ENCODE results near the gene TRABD2B. TPM values are rescaled to one million over a fixed set of nuclear protein-coding genes. Genes with fewer than 3 reads are reported as not detected.

Gene TRABD2B
- total RNA-seq, 1 donor from 2014 or later = 0.89 TPM

DNA sequence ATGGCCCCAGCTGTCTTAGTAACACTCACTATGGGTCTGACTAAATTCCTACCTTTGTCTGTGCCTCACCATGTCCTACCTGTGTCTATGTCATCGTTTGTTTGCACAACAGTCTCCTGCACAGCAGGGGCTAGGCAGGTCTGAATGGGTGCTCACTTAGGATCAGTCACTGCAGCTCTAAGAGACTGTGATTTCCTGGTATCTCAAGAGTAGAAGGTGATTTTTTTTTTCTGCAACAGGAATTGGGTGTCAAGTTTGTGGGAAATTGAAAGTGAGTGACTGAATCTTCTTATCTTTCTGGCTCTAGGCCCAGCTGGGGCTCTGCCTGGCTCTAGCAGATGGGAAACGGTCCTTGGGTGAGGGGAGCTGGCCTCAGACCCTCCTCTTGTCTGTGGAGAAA is 46.4 kb upstream of the TRABD2B start:
- no peak overlapping the region for H3K9ac ChIP-seq (ENCODE audit: low read length)
- H3K4me3 ChIP-seq (ENCODE audit: insufficient read depth, low read depth, low read length) = no peak overlapping the region
- H3K9me3 ChIP-seq (ENCODE audit: insufficient read depth, low read depth, low read length) = no peaks in the 10 kb centered on the region
- Mint-ChIP-seq H3K4me1 (ENCODE audit: low read depth, unreplicated experiment) (peaks cover 46% of the 10 kb centered on the region), H3K4me3 (ENCODE audit: unreplicated experiment) (no peak overlapping the region), H3K9me3 (ENCODE audit: unreplicated experiment) (no peaks in the 10 kb centered on the region), H3K27me3 (ENCODE audit: low read depth, unreplicated experiment) (peaks cover 14% of the 10 kb centered on the region), H3K36me3 (ENCODE audit: low read depth, unreplicated experiment) (peaks cover 2% of the 10 kb centered on the region), H3K27ac (ENCODE audit: unreplicated experiment) (peak overlapping the region; percentile 6)
- no peak for FAIRE-seq
- H3K27ac ChIP-seq (ENCODE audit: low read depth, low read length) = no peak overlapping the region
- H4K20me1 ChIP-seq (ENCODE audit: insufficient read depth, low read length) = no peaks in the 10 kb centered on the region
- H2AFZ ChIP-seq (ENCODE audit: low read depth, low read length) = no peak overlapping the region
- H3K79me2 ChIP-seq (ENCODE audit: insufficient read depth, low read length) = no peaks in the 10 kb centered on the region
- H3K36me3 ChIP-seq (ENCODE audit: insufficient read depth, low read length) = no peaks in the 10 kb centered on the region
- TF ChIP-seq, protein P1, sequence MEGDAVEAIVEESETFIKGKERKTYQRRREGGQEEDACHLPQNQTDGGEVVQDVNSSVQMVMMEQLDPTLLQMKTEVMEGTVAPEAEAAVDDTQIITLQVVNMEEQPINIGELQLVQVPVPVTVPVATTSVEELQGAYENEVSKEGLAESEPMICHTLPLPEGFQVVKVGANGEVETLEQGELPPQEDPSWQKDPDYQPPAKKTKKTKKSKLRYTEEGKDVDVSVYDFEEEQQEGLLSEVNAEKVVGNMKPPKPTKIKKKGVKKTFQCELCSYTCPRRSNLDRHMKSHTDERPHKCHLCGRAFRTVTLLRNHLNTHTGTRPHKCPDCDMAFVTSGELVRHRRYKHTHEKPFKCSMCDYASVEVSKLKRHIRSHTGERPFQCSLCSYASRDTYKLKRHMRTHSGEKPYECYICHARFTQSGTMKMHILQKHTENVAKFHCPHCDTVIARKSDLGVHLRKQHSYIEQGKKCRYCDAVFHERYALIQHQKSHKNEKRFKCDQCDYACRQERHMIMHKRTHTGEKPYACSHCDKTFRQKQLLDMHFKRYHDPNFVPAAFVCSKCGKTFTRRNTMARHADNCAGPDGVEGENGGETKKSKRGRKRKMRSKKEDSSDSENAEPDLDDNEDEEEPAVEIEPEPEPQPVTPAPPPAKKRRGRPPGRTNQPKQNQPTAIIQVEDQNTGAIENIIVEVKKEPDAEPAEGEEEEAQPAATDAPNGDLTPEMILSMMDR (IDR thresholded peaks at IDR 0.05; ENCODE audit: insufficient read depth, low read depth, low read length) = no peak
- peaks cover 2% of the 10 kb centered on the region for H3K27me3 ChIP-seq (ENCODE audit: insufficient read depth, low read length)
- H3K4me1 ChIP-seq (ENCODE audit: insufficient read depth, low read length) = peaks cover 19% of the 10 kb centered on the region
- no peak for DNase-seq (ENCODE audit: low read depth)
- no peak overlapping the region for H3K4me2 ChIP-seq (ENCODE audit: low read length)

DNA sequence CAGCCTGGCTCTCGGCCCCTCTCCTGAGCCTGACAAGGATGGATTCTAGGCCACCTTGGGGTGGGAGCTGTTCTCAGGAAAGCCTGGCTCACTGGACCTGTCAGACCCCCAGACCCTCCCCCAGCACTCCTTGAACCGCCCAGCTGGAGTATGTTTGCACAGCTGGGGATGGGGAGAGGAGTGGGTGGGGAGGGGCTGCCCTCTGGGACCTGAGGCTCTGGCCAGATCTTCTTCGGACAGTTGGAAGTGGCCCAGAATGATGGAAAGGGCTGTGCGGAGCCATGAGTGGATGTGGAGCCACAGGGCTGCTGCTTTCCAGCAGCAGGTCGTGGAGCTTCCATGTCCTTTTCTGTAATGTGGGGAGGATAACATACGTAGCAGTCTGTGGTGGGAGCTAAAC is 43.0 kb upstream of the TRABD2B start:
- no peak overlapping the region for H2AFZ ChIP-seq (ENCODE audit: low read depth, low read length)
- no peaks in the 10 kb centered on the region for H3K79me2 ChIP-seq (ENCODE audit: insufficient read depth, low read length)
- no peaks in the 10 kb centered on the region for H3K4me1 ChIP-seq (ENCODE audit: insufficient read depth, low read length)
- no peak overlapping the region for H3K9ac ChIP-seq (ENCODE audit: low read length)
- TF ChIP-seq EZH2 (IDR thresholded peaks at IDR 0.05; ENCODE audit: insufficient read depth, low read length) = no peak
- TF ChIP-seq, protein P1 (IDR thresholded peaks at IDR 0.05; ENCODE audit: insufficient read depth, low read depth, low read length) = no peak
- FAIRE-seq = no peak
- peaks cover 2% of the 10 kb centered on the region for H3K36me3 Mint-ChIP-seq (ENCODE audit: low read depth, unreplicated experiment)
- peaks cover 2% of the 10 kb centered on the region for H3K27me3 ChIP-seq (ENCODE audit: insufficient read depth, low read length)
- H3K27ac Mint-ChIP-seq (ENCODE audit: unreplicated experiment) = no peak overlapping the region
- H3K9me3 ChIP-seq (ENCODE audit: insufficient read depth, low read depth, low read length) = no peaks in the 10 kb centered on the region
- DNase-seq (ENCODE audit: low read depth) = no peak
- peaks cover 14% of the 10 kb centered on the region for H3K27me3 Mint-ChIP-seq (ENCODE audit: low read depth, unreplicated experiment)
- no peak overlapping the region for H3K4me3 ChIP-seq (ENCODE audit: insufficient read depth, low read depth, low read length)
- no peak overlapping the region for H3K4me2 ChIP-seq (ENCODE audit: low read length)
- H4K20me1 ChIP-seq (ENCODE audit: insufficient read depth, low read length) = no peaks in the 10 kb centered on the region
- no peaks in the 10 kb centered on the region for H3K36me3 ChIP-seq (ENCODE audit: insufficient read depth, low read length)
- H3K9me3 Mint-ChIP-seq (ENCODE audit: unreplicated experiment) = no peaks in the 10 kb centered on the region
- peaks cover 45% of the 10 kb centered on the region for H3K4me1 Mint-ChIP-seq (ENCODE audit: low read depth, unreplicated experiment)
- no peak overlapping the region for H3K27ac ChIP-seq (ENCODE audit: low read depth, low read length)
- no peak overlapping the region for H3K4me3 Mint-ChIP-seq (ENCODE audit: unreplicated experiment)

GRCh38 chr1:48039088-48040054 is 42.2 kb upstream of the TRABD2B start:
- H3K4me1 ChIP-seq (ENCODE audit: insufficient read depth, low read length) = no peaks in the 10 kb centered on the region
- H3K27ac ChIP-seq (ENCODE audit: low read depth, low read length) = no peak overlapping the region
- no peak overlapping the region for H3K4me3 Mint-ChIP-seq (ENCODE audit: unreplicated experiment)
- peaks cover 2% of the 10 kb centered on the region for H3K27me3 ChIP-seq (ENCODE audit: insufficient read depth, low read length)
- no peaks in the 10 kb centered on the region for H3K9me3 Mint-ChIP-seq (ENCODE audit: unreplicated experiment)
- peaks cover 49% of the 10 kb centered on the region for H3K4me1 Mint-ChIP-seq (ENCODE audit: low read depth, unreplicated experiment)
- no peak for DNase-seq (ENCODE audit: low read depth)
- no peak for FAIRE-seq
- no peaks in the 10 kb centered on the region for H3K9me3 ChIP-seq (ENCODE audit: insufficient read depth, low read depth, low read length)
- H3K36me3 ChIP-seq (ENCODE audit: insufficient read depth, low read length) = no peaks in the 10 kb centered on the region
- no peaks in the 10 kb centered on the region for H4K20me1 ChIP-seq (ENCODE audit: insufficient read depth, low read length)
- no peak overlapping the region for H3K4me3 ChIP-seq (ENCODE audit: insufficient read depth, low read depth, low read length)
- no peak overlapping the region for H3K9ac ChIP-seq (ENCODE audit: low read length)
- H3K4me2 ChIP-seq (ENCODE audit: low read length) = peak overlapping the region; percentile 25
- peaks cover 19% of the 10 kb centered on the region for H3K27me3 Mint-ChIP-seq (ENCODE audit: low read depth, unreplicated experiment)
- no peak overlapping the region for H3K27ac Mint-ChIP-seq (ENCODE audit: unreplicated experiment)
- H3K79me2 ChIP-seq (ENCODE audit: insufficient read depth, low read length) = no peaks in the 10 kb centered on the region
- no peak overlapping the region for H2AFZ ChIP-seq (ENCODE audit: low read depth, low read length)
- H3K36me3 Mint-ChIP-seq (ENCODE audit: low read depth, unreplicated experiment) = peaks cover 2% of the 10 kb centered on the region
- TF ChIP-seq, protein P1 (IDR thresholded peaks at IDR 0.05; ENCODE audit: insufficient read depth, low read depth, low read length) = no peak
- TF ChIP-seq EZH2 (IDR thresholded peaks at IDR 0.05; ENCODE audit: insufficient read depth, low read length) = no peak
